GM19238 (cell line): Measurements from ENCODE around the gene COLQ.
"Not testable (repeated sequence)": the region's sequence is repeated elsewhere in the genome, so short reads cannot be mapped to it uniquely, and the experiment has no call there.

Experiments
- DNase-seq: peaks from one replicate; pipeline ENCODE4 v3.0.0; 2011; ENCODE audit warnings: low spot score; ENCODE audit not compliant: insufficient read length

Gene COLQ

DNA sequence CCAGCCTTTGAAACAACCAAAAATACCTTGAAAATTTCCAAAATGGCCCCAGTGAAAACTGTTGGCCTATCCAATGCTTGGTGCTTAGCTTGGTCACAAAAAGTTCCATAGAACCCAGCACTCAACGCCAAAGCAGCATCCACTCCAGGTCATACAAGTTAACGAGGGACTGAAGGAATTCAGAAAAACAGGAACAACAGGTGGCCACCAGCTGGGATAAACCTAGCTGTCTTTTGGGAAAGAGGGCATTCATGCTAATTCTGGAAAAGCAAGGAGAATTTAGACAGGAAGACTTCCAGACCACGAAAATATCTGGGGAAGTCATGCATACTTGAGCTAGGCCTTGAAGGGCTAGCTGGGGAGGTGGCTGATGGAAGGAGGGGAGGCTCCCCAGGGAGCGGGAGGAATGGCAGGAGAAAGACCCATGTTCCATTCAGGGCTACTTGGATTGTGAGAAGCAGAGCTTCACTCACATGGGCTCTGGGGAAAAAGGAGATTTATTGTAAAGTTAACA lies 28.6 kb downstream of the COLQ start:
- no peak for DNase-seq

DNA sequence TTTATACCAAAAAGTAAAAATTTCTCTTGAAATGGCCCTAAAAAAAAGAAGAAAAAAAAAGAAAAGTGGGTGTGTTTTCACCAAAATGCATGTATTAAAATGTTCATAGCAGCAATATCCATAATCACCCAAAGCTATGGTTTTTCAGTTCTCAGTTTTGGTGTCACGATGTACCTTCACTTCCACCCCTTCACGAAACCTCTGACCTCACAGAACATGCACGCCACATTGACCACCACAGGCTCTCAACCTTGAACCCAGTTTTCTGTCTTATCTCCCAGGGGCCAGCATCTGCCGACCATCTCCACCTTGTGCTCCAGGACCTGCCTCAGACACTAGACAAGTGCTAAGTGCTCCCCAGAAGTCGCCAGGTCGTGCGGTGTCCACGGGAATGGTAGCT lies 30.4 kb downstream of the COLQ start:
- DNase-seq, result no peak

DNA sequence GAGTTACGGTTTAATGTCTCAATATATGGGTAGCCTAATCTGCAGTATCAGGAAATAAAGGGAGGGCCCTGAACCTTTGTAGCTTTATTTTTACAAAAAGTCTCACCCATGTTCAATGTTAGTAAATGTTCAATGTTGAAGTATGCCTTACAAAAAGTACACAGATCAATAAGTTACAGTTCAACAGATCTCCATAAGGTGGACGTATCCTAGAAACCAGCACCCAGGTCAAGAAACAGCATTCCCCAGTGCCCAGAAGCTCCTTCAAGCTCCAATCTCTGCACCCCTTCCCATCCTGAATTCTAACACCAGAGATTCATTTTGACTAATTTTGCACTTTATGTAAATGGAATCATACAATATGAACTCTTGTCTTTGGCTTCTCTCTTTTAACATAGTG lies 31.3 kb downstream of the COLQ start:
- no peak for DNase-seq

DNA sequence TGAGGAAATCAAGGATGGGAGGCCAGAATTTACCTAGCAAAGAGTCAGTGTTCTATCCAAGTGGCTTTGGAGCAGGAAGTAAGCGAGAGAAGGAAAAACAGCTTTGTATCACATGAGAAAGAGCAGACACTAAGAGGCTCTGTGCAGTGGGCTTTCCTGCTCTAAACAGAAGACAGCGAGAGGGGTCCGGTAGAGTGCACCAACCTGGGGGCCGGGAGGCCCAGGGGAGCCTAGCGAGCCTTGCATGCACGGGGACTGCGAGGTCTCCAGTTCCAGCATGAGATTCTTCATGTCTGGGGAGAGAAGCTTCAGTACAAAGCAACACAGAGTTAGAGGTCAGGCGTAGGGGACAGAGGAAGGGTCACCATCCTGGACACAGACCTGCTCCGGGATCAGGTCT lies 33.5 kb downstream of the COLQ start:
- DNase-seq, result no peak

DNA sequence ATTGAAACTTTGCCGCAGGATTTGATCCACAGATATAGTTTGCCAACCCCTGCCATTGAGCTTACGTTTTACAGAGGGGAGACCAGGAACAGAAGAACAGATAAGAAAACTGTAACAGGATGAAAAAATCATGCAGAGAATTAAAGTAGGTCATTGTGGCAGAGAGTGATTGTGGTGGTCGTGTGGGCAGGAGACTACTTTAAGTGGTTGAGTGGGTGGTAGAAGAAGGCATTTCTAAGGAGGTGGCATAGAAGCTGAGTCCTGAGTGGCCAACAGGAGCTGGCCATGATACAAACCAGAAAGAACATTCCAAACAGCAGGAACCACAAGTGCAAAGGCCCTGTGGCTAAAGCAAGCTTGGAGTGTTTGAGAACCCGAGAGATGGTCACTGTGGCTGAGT lies 34.5 kb downstream of the COLQ start:
- DNase-seq, result no peak

DNA sequence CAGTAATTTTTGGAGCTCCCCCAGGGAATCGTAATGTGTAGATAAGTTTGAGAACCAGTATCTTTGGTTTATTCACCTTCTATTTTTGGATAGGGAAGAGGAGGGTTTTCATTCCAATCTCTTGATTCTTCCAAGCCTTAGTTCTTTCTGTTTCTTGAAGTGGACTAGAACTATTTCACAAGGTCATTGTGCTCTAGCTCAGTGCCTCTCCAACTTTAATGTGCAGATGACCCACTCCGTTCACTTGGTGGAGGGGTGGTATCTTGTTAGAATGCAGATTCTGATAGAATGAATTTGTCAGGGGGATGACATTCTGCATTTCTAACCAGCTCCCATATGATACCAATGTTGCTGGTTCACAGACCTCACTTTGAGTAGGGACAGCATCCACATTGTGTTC lies 35.5 kb downstream of the COLQ start:
- no peak for DNase-seq

DNA sequence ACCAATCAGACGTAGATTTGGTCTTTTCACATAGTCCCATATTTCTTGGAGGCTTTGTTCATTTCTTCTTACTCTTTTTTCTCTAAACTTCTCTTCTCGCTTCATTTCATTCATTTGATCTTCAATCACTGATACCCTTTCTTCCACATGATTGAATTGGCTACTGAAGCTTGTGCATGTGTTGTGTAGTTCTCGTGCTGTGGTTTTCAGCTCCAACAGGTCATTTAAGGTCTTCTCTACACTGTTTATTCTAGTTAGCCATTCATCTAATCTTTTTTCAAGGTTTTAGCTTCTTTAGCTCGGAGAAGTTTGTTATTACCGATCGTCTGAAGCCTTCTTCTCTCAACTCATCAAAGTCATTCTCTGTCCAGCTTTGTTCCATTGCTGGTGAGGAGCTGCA lies 37.0 kb downstream of the COLQ start:
- not testable (repeated sequence) for DNase-seq

DNA sequence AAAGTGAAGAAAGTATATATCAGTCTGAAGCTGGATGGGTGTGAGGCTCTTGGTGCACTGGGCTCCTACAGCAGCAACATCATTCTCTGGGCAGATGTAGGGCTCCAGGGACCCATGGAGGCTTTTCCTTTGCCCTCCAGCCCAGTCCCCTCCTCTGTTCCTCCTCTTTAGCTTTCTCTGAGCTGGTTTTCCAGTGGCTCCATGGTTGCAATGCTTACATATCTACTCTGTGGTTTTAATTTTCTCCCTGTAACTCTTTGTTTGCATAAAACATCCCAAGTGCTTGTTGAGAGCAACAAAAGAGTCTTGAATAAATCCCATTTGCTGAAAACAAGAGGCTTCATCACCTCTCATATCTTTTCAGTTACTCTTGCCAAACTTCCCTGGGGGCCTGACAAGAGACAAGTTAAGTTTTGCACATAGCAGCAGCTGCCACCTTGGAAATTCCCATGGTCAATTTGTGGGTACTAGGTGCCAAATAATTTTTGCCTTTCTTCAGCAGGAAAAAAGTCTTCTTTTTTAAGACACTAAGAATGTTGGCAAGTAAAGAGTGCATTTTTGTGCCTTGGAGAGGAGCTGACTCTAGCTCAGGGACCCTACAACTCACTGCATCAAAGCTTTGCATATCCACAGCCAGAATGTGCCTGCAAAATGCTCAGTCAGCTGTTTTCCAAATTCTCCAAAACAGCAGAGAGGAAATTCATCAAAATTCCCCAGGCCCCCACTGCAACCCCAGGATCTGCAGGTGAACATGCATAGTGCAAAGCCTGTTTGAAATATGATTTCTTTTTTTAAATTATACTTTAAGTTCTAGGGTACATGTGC lies 41.9 kb downstream of the COLQ start:
- DNase-seq, result no peak

DNA sequence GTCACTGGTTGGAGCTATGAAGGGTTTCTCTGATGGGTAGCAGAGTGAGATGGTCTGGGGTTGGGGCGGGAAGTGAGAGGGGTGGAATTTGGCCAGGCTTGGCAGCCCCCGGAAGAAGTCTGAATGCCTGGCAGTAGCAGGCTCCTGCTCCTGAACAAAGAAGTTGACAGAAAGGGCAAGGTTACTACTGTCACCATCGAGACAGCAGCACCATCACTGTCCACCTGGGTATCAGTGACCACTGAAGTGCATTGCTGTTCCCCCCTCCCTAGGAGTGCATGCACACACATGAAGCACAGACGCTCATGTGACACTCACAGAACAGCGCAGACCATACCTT lies 42.9 kb downstream of the COLQ start:
- DNase-seq, result no peak

DNA sequence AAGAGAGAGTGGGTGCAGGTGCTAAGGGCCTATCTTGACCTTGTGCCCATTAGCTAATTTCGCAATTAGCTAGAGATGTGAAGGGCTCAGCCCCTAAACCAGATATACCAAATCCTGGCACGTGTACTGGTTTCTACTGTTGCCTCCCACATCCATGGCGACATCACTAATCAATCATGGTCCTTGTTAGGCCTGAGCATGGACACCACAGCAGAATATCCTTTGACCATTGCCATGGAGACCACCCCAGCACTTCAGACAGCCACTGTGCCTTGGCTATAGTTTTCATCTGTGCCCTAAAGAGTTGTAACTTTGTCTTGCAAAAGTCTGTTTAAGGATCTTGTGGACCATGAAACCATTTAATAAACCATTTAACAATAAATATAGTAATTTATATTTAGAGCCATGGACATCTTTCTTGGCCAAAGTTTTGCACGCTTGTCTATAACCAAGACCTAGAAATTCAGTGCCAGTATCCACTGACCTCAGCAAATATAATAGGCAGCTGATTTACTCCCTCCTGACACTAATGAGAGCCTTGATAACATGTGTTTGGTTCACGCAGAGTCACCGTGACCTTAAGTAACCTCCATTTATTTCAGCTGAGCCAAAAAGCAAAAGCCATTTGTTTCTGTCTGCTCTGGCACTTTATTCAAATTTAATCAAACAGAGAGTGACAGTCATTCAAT lies 43.4 kb downstream of the COLQ start:
- DNase-seq, result no peak

DNA sequence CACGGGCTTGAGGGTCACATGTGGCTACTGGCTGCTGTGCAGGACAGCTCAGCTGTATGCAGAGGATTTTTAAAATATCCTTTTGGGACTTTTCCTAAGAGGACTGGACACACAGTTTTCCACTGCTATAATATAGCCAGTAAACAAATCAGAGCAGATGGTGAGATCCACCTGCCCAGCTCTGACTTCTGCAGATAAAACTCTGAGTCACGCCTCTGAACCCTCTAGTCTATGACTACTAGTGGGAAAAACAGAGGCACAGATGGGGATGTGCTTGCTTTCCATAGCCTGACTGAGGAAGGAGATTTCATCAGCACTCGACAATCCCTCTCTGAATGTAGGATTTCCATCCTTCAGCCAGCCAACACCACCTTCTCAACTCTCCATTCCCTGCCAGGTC lies 45.1 kb downstream of the COLQ start:
- DNase-seq, result no peak

DNA sequence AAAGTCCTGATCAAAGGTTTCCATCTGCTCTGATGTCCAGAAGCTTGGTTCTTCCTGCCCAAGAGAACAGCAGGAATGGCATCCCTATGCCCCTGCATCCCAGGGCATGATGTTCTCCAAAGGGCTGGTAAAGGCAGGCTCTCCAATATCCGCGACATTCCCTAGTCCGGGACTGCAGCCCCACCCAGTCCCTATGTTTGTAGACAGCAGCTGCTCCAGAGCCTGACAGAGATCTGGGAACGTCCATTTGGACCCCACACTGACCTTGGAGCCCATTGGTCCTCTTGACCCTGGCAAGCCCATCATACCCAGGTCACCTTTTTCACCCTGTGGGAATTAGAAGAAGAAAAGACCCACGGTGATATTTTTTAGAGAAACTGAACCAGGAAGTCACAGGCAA lies 46.3 kb downstream of the COLQ start:
- DNase-seq, result no peak

DNA sequence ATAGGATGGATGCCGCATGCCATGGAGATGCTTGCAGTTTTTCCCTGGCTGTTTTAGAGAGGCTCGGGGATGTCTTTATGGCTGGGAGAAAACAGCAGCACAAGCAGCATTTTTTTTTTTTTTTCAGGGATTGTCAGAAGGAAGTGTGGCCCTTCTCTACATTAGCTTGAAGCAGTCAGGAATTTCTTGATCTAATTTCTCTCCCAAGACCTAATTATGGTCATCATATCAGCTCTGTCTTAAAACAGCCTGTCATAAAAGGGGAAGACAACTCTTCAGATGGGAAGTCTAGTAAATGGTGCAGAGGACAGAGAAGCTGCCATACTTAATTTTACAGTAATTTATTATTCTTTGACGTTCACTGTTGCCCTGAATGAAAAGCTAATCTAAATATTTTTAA lies 49.6 kb downstream of the COLQ start:
- DNase-seq, result no peak

DNA sequence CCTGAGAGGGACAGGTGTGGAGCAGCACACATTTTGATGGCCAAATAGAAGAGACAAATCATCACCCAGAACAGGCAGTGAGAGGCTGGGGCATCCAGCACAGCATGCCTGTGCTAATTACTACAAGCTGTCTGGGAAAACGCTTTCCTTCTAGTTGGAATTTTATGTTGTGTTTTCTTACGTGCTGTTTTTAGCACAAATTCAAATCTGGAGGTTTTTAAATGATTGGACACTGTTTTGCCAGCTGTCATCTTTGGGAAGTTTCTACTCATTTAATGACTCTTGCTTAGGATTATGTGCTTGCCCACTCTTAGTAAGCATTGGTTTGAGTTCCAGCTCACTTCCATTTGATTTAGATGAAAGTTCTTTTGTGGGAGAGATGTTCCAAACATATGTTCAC lies 50.7 kb downstream of the COLQ start:
- DNase-seq, result no peak

DNA sequence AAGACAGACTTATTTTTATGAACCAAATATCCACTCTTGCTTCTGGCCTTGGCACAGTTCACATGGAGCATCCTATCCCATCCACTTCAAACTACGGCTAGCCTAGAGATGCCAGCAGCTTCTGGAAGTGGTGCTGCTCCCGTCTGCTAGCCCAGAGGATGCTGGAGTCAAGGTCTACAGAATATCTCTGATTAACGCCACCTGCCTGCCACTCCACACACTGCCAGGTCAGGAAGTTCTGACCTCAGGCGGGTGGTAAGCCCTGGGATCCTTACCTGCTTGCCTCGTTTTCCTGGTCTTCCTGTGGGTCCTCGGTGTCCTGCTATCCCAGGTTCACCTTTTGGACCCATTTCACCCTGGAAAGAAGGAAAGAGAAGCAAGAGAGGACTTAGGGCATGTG lies 51.2 kb downstream of the COLQ start:
- DNase-seq, result no peak

DNA sequence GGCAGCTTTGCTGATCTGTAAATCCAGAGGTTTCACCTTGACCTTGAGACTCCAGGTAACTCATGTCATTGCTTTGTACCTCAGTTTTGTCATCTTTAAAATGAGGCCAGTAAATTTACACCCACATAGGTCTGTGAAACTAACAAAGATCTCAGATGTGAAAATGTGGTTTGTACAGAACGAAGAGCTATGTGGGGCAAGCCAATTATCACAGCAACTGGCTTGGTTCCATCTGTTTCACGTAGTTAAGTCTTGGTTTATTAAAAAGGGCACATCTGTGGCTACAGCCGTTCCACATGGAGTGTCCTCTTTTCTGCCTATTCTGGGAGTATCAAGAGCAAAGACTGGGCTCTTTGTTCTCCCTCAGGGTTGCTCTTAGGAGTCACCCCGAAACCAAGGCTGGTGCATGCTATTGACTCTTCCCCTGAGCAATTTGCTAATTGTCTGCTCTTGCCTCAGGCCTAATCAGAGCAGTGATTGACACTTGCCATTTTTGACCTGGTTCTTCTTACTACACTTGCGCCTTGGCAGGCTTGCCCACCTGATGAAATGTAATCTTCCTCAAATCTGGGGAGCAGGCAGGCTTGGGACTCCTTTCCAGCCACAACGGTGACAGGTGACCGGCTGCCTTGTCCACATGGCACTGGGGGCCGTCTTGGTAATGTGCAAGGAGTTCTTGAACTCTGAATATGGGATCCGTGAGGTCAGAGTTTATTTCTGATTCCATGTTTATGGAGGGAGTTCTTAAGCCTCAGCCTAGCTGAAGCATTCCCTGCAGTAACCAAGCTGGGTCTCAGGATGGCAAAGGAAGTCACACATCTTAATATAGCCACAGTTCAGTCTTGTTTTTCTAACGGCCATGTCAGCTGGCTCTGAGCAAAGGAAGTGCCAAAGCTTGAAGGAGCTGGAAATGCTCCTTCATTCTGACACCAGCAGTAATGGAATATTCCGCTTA lies 54.0 kb downstream of the COLQ start:
- no peak for DNase-seq

DNA sequence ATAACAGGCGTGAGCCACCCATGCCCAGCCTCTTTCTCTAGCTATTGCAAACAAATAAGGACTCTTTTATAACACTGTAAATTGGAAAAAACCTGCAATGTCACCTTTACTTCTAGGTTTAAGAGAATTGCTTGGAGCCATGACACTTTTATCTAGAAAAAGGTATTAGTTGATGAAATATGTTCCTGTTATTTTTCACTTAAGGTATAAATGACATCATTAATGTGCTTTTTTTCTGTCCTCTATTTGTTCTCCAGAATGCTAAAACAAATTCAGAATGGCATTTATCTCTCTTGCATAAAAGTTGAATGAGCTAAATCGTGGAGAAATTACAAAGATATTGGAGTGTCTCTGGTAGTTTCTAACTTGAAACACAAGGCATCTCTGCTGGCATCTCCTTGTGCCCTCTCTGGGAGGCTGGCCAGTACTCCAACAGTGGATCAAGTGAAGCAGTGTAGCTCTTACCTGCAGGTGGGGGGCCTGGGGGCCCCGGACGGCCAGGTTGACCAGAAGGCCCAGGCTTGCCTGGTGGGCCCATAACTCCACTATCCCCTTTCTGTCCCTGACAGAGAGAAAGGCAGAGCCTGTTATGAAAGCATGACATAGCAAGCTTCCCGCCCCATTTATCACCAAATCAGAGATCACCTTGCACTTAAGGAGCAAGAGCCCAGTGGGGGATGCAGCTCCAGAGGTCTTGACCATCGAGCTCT lies 55.5 kb downstream of the COLQ start:
- DNase-seq, result no peak

DNA sequence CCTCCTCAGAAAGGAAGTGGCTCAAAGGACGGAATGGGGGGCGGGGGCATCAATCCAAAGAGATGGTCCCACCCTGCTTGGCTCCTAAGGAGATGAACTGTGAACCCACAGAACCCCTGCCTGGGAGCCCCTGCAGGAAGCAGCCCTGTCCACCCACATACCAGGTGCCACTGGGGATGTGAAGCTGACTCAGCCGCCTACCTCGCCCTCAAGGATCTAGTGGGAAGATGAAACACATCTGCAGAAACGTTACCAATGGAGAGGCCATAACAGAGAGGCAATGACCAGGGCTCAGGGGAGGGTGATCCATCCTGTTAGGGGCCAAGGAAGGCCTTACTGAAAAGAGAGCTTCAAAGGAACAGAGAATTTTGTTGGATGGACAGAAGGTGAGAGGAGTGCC lies 59.1 kb downstream of the COLQ start:
- no peak for DNase-seq

DNA sequence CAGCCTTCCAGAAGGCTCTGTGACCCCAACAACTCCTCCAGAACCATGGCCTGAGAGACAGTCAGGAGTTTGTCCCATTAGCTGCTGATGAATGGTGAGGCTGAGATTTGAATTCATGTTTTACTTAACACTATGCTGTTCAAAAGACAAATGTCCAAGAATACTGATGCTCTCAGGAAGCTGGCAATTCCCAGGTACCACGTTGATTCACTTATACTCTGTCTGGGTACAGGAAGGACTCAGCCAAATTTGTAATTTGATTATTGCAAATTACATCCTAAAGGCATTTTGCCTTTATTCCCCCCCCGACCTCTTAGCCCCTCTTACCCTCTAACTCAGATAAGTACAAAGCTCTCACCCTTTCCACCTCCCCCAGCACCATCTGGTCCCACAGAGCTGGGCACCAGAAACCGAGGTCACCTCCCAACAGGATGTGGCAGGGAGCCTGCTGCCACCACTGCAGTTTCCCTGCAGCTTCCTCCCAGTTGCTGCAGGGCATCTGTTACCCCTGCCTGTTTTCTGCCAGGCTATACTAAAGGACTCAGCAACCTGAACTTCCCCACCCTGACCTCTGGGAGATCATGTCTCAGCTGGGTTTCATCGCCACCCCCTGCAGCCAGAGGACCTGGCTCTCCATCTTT lies 60.5 kb downstream of the COLQ start:
- no peak for DNase-seq

DNA sequence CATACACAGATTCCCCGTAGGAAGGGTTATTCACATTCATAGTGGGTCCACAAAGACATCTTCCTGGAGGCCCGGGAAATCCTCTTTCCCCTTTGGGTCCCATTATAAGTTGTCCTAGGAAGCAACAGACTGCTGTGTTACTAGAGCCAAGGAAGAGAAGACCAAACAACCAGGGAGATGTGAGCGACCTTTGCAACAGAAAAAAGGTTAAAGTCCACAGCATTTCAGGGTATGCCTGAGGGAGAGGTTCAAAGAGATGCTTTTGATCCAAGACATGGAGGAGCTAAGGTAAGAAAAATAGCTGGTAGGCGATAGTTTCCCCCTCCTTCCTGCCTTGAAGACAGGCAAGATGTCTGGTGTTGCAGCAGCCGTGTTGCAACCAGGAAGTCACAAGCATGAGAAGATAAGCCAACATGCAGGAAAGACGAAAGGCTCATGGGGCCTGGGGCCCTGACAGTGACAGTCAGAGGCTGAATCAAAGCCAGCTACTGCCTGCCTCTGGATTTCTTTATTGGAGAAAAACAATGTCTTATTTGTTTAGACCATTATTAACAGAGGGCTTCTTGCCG lies 63.2 kb downstream of the COLQ start:
- no peak for DNase-seq
